Astrocyte of the cerebellum (primary cell): ENCODE measurements around the gene LEFTY1.

ENCODE experiments used
- DNase-seq: peaks from one replicate; pipeline ENCODE4 v3.0.0-alpha.2; 2011; ENCODE audit warnings: low read depth
- H3K4me3 ChIP-seq: 2 replicates; pipeline ENCODE4 v1.5.1; 2011; ENCODE audit warnings: mild to moderate bottlenecking, low read depth, low read length, moderate library complexity
- CTCF ChIP-seq: IDR thresholded peaks from 2 replicates; pipeline ENCODE4 v1.5.1; 2012; ENCODE audit warnings: low read length, low read depth, moderate library complexity, mild to moderate bottlenecking; ENCODE audit errors: missing control alignments
- in situ Hi-C: cut with HindIII; loops from 2 replicates; pipeline ENCODE4 v1.10.0; 2017; ENCODE audit warnings: low sequenced_read_pairs

Gene LEFTY1

GRCh38 chr1:225879521-225880221, 9.3 kb downstream of the LEFTY1 start:
- DNase-seq: no peak
- no peak for TF ChIP-seq CTCF
- no peak overlapping the region for H3K4me3 ChIP-seq
- in situ Hi-C loops: loop anchor here (5.0 kb wide), 2 partner anchors 43 to 108 kb away; partner anchors contain the start of gene PYCR2

DNA sequence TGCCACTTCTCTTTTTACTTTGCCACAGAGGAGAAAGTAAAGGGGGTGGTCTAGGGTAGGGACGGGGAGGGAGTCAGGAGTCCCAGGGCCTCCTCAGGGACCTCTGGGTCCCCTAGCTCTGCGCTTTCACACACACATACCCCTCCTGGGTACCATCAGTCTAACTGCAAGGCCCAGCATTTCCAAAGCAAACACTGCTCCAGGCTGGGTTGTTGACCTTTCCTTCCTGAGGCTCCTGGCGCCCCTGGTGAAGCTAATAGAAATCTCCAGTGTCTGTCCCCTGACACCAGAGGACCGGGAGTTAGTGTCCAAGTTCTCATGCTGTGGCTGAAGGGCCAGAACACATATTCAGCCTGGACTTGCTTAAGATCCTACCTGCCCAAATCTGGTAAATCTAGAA, 10.7 kb downstream of the LEFTY1 start:
- no peak overlapping the region for H3K4me3 ChIP-seq
- in situ Hi-C loops: no loop called here
- no peak for DNase-seq
- TF ChIP-seq CTCF: no peak

DNA sequence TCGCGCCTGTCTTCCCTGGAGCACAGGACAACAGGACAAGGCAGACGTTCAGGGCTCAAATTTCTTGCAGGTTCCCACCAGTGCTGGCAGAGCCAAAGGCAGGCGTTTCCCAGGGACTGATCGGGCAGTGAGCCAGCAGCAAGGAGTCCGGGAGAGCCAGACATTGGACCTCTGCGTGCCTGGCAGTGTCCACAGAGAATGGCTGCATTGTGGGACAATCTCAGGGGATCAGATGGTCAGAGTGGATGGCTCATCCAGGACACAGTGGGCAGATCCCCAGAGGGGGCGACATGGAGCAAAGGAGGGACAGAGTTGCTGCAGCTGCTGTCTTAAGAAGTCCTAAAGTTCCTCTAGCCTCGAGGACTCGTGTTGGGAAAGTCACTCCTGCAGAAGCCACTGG, 11.4 kb downstream of the LEFTY1 start:
- peak; percentile 71 for TF ChIP-seq CTCF
- no peak overlapping the region for H3K4me3 ChIP-seq
- DNase-seq: no peak
- in situ Hi-C loops: no loop called here

DNA sequence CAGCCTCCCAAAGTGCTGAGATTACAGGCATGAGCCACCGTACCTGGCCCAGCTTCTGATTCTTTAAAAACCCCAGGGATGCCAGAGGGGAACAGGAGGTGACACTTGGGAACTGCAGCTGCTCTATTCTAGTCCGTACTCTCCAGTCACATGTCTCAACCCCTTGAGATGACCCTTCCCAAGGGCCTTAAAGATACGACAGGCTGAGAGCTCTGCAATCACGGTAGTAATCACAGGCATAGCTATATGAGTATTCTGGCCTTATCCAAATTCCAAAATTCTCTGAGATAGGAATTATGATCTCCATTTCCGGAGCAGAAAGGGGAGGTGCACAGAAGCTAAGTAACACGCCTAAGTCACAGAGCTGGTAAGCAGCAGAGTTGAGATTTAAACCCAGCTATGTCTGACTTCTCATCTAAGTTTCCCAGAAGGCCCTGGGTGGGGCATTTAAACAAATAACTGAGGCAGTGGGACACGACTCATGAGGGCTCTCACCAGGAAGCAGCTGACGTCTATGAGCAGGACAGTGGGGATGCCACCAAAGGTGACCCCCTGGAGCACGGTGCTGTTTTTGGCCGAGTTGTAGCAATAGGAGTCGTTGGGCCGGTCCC, 11.9 kb downstream of the LEFTY1 start:
- no peak overlapping the region for H3K4me3 ChIP-seq
- no peak for TF ChIP-seq CTCF
- in situ Hi-C loops: no loop called here
- DNase-seq: no peak

DNA sequence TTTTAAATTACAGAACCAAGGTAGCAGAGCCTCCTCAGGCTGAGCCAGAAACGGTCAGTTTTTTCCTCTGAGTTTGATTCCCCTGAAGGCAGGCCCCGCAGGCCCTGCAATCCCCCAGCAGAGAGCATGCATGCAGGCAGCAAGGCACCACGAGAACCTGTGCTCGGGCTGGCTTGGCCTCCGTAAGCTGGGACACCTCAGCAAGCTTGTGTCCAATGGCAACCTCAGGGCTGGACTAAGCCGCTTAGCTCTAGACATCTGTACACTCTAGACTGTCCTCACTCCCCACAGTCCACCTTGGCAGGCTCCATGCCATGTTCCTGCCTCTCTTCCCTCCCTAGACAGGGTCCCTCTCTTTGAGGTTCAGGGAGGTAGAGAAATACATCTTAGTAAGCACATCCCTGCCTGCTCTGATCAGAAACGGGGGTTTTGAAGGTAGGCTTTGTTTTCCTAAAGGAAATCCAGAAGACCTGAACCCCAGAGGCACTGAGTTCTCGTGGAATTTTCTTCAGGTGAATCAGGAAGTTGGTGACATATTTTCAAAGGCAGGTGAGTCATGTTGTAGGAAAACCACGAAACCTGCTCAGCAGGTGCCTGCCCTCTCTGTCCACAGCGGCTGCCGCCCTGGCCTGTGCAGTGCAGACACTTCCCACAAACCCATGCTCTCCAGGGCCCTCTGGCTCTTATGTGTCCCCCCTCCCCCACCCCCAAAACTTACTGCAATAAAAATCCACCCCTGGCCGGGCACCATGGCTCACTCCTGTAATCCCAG, 13.7 kb downstream of the LEFTY1 start:
- no peak for TF ChIP-seq CTCF
- H3K4me3 ChIP-seq: no peak overlapping the region
- DNase-seq: no peak
- in situ Hi-C loops: no loop called here

DNA sequence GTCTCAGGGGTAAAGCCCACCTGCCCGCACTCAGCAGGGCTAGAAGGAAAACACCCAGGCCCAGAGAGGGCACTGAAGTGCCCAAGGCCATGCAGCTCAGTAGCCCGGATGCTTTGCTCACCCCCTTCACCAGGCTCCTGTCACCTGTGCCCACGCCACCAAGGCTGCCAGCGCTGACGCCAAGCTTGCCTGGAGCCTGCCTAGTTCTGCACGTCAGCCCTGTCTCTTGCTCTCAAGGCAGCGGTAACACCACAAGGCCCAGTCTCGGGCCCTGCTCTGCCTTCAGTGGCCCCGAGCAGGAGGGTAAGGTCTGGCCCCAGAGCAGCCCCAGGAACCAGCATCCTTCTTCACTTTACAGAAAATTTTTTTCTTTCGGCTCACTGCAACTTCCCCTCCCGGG, 14.5 kb downstream of the LEFTY1 start:
- in situ Hi-C loops: no loop called here

More for the DNA sequence above, 14.5 kb downstream of the LEFTY1 start:
- no peak overlapping the region for H3K4me3 ChIP-seq
- no peak for TF ChIP-seq CTCF
- no peak for DNase-seq
